HG02870 (cell line): ENCODE data around the gene IFRD1.

ENCODE experiments used
- ATAC-seq: cut with Tn5 transposase; IDR thresholded peaks from one replicate; pipeline ENCODE4 v1.9.1; 2021; ENCODE audit warnings: mild to moderate bottlenecking, moderate library complexity; ENCODE audit not compliant: unreplicated experiment

The IFRD1 gene

DNA sequence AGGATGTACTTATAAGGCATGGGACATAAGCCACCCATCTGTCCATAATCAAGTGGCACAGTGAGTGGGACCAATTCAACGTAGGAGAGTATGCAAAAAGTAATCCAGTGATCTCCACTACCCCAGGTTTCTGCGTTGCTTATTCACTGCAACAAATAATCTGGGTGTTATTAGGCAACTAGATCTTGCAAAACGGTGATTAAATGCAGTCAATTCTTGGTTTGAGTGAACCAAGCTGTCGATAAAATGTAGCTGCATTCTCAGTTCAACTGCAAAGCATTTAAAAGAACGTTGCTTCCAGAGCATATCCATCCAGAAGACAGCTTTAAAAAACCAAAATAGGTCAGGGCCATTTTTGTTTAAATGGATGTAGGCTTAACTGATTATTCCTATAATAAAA lies 35.5 kb downstream of the IFRD1 start:
- no peak for ATAC-seq

GRCh38 chr7:112487457-112488263 lies 37.4 kb downstream of the IFRD1 start:
- no peak for ATAC-seq

DNA sequence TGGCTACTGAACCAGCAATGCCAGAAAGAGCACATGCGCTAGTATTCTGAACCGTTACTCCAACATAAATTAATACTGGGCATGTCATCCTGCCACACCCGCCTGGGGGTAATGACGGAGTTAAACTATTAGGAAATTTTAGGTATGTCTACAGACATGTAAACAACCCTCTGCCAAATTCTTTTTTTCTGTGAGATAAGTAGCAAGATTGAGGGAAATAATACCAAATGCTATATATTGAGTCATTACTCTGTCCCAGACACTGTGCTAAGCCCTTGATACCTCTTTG lies 37.9 kb downstream of the IFRD1 start:
- no peak for ATAC-seq

GRCh38 chr7:112492186-112492585 lies 41.9 kb downstream of the IFRD1 start:
- ATAC-seq: no peak

DNA sequence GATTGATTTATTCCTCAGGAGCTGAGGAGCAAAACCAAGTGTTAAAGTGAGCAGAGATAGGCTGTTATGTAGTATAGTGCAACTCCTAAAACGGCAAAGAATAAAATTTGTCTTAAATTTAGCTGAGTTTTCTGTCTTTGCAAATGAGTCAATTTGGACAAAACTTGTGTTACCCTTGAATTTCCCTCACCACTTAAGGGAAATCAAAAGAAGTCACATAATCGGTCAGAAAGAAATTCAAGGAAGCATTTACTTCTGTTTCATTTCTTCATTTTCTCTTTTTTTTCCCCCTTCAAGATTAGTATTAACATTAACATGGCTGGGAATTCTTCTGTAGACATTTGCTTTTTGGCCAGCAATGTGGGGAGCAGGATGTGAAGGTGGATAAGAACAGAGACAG lies 44.4 kb downstream of the IFRD1 start:
- ATAC-seq: no peak

DNA sequence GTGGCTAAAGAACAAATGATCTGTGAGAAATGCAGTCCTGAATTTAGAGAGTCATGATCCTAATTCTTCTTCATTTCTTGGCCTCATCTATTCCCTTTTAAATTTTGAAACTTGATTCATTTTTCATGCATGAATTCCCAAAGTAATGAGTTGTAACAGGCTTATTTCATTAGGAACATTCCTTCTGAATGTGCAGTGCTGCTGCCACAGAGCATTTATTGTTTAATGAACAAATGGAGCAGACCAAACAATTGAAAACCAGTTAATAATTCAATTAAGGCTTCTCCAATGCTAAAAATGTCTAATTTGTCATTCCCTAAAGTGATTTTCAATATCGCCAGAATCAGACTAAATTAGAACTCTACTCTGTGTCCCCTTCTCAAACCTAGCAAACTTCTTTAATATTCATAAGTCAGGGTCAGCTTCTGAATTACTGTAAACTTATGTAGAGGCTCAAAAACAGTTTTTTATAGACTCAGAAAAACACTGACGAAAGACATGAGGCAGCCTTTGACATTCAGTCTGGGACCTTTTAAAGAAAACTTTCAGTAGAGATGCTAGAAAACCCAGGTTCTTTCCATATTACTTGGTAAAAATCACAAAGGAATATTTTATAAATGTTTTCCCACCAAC lies 45.0 kb downstream of the IFRD1 start:
- no peak for ATAC-seq

- ATAC-seq: peak; percentile 54
Observed at GRCh38 chr7:112495810-112496462, 45.7 kb downstream of the IFRD1 start.

- peak; percentile 81 for ATAC-seq
Observed at GRCh38 chr7:112497481-112497880, 47.2 kb downstream of the IFRD1 start.

DNA sequence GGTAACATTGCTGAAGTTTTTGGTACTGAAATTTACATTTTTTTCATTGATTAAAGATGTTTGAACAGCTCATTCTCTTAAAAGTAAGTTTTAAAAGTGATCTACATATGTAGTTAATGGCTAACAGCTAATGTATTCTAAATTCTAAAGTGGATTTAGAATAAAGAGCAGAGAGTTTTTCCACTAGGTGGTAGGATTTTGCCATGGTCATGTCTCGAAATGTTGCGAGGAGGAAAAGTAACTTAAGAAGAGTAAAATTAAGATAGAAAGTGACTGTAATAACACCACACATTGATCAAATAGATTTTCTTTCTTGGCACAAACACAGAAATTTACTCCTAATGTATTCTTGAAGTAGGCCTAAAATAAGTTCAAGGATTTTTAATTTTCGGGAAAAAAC lies 50.4 kb downstream of the IFRD1 start:
- ATAC-seq: no peak

GRCh38 chr7:112501801-112502503 lies 51.7 kb downstream of the IFRD1 start:
- ATAC-seq: no peak

- no peak for ATAC-seq
Observed at GRCh38 chr7:112502700-112503099, 52.4 kb downstream of the IFRD1 start.

DNA sequence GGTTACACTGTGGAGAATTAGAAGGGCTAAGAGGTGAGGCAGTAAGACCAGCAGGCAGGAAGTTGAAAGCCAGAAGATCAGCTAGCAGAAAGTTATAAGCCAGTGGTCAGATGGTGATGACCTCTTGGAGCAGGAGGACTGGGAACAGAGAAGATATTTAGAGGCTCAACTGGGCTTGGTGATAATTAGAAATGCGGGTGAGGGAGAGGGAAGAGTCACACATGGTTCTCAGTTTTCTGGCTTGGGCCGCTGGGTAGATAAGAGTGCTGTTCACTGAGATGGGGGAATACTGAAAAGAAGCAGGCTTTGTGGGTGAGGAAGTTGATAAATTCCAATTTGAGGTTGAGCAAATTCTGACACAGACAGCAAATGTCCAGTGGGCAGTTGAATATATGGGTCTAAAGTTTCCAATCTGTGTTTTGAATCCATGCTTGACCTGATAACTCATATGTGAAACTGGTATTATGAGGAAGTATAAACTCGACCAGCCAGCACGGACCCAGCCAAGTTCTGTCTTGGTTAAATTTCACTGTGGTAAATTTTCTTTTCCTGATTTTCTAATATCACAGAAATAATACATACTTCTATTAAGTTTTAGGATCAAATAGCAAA lies 53.2 kb downstream of the IFRD1 start:
- no peak for ATAC-seq

GRCh38 chr7:112504093-112504695 lies 53.9 kb downstream of the IFRD1 start:
- no peak for ATAC-seq

DNA sequence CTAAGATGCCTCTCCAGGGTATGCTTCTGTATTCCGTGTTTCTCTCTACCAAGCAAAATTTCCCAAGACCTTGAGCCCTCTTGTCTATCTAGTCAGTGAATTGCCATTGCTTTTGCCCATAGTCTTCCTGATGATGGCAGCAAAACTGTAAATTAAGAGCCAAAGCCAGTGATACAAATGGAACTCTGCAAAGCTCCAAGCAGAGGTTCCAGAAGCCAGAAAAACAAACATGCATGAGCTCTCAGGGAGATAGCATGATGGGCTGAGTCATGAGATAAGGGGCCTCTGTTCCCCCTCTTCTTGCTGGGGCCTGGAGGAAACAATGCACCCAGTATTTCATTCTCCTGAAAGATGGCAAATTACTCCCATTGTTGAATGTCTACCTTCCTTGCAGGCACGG lies 55.2 kb downstream of the IFRD1 start:
- ATAC-seq: no peak

GRCh38 chr7:112508404-112508803 lies 58.1 kb downstream of the IFRD1 start:
- no peak for ATAC-seq

- no peak for ATAC-seq
Observed at GRCh38 chr7:112509402-112509801, 59.1 kb downstream of the IFRD1 start.

GRCh38 chr7:112510001-112510742 lies 59.9 kb downstream of the IFRD1 start:
- peak; percentile 70 for ATAC-seq

DNA sequence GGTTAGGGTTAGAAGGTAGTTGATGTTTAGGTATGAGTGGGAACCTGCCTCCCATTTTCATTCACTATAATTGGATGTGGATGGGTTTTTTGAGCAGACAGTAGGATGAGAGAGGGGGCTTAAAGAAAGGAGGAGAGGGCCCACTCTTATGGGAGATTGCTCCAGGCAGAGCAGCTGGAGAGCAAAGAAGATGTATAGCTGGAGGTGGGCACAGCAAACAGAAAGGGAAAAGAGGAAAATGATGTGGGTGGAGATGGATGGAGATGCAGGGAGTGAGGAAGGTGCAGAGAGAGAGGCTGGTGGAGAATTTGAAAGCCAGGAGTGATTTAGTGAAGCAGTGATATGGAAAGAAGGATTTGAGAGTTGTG lies 60.5 kb downstream of the IFRD1 start:
- no peak for ATAC-seq

- no peak for ATAC-seq
Observed at GRCh38 chr7:112511451-112512202, 61.4 kb downstream of the IFRD1 start.
